LoVo (cell line): Measurements from ENCODE around the gene HCFC1.

Experiments
- DNase-seq: peaks from one replicate; pipeline ENCODE4 v3.0.0-alpha.2; 2016; ENCODE audit warnings: low spot score

The HCFC1 gene

DNA sequence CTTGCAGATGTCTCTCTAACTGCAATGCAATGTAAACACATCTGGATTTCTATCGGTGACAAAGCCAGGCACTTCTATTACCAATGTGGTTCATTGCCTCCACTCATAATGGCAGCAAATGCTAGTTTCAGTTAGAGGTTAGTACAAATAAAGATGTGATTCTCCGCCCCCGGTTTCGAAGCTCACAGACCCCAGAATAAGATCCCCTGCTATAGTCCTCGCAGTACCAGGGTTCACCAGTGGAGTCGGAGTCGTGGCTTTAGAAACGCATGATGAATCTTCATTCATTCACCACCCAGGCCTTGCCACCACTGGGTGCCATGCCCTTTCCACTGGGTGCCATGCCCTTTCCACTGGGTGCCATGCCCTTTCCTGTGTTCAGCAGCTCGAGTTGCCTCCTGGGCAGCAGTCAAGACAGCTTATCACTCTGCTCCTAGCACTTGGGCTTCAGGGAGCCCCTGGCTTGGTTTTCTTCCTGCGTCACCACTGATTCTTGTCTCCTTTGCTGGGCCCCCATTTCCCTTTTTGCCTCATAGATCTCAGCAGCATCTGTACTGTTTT lies 33.3 kb downstream of the HCFC1 start:
- DNase-seq, result no peak

DNA sequence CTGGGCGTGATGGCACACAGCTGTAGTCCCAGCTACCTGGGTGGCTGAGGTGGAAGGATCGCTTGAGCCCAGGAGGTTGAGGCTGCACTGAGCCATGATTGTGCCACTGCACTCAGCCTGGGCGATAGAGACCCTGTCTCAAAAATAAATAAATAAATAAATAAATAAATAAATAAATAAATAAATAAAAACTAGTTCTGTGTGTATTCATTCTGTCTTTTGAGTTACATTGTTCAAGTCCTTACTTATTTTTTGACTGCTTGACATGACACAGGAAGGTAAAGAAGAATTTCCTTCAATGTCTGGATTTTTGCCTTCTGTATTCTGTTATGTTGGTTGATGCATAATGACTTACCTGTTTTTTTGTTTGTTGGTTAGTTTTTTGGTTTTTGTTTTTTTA lies 34.6 kb downstream of the HCFC1 start:
- DNase-seq, result no peak

DNA sequence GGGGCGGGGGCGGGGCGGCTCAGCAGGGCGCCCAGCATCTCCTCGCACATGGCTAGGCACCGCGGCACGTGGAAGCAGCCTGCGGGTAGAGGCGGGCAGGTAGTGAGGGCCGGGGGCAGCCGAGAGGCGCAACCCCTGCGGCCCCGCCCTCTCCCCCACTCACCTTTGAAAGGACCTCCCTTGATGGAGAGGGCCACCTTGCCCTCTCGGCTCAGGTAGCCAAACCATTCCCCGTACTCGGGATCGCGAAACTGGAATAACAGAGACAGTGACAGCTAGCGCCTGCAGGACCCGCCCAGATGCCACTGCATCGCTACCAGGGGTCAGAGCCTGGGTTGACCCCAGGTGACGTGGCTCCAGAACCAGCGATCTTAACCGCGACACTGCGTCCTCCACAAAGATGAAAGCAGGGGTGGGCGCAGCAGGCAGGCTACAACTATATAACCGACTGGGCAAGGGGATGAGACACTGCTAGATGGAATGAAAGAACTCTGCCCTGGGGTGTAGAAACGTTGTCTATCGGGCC lies 36.2 kb downstream of the HCFC1 start:
- no peak for DNase-seq

DNA sequence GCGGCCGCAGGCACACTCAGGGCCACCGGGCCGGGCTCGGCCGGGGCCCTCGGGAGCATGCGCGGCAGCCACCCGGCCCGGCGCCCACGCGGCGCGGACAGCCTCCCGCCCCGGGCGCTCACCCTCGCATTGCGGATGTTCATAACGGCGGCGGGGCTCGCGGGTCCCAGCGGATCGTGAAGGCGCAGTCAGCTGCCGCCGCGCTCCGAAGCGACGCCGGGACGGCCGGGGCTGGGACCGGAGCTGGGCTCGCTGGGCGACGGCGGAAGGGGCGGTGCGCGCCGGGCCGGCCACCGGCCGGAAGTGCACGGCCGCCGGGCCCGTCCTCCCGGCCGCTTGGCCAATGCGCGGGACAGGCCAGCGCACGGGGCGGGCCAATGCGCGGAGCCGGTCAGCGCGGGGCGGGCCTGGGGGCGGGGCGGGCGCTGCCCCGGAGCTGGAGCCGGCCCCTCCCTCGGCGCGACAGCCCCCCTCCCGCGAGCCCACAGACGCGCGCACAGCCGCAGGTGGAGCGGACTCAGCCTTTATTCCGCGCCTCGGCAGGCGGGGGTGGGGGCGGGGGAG lies 36.8 kb downstream of the HCFC1 start, which contains the start of gene NAA10:
Gene NAA10 (minus strand): TSS at position 276 of the 564 bp plus-strand sequence. CDS start 133 bp downstream, at position 143.
- peak; percentile 74 for DNase-seq

DNA sequence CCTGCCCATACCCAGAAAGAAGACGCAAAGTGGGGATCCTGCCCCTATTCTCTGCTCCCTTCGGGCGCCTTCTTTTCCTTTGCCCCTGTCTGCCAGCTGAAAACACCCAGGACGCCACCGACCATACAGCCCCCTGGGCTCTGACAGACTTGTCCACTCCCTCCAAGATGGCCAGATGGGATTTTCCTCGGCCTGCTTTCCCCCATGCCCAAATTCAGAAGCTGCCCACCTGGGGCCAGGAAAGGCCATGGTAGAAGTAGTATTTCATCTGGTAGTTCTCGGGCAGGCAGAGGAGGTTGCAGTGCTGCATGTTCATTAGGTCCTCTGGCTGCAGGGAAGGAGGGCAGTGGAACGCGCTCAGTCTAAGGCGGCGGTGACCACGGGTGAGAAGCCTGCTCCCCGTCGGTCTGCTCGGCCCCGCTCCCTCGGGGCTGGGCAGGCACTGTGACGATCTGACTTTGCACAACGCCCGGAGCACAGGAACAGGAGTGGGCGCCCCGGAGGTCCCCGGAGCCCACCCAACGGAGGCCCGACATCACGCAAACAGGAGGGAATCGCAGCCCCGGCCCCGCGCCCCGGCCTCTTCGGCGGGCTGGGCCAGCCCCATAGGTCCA lies 37.4 kb downstream of the HCFC1 start:
- no peak for DNase-seq

- DNase-seq, result no peak
Observed at GRCh38 chrX:153933748-153934147, 37.9 kb downstream of the HCFC1 start.

DNA sequence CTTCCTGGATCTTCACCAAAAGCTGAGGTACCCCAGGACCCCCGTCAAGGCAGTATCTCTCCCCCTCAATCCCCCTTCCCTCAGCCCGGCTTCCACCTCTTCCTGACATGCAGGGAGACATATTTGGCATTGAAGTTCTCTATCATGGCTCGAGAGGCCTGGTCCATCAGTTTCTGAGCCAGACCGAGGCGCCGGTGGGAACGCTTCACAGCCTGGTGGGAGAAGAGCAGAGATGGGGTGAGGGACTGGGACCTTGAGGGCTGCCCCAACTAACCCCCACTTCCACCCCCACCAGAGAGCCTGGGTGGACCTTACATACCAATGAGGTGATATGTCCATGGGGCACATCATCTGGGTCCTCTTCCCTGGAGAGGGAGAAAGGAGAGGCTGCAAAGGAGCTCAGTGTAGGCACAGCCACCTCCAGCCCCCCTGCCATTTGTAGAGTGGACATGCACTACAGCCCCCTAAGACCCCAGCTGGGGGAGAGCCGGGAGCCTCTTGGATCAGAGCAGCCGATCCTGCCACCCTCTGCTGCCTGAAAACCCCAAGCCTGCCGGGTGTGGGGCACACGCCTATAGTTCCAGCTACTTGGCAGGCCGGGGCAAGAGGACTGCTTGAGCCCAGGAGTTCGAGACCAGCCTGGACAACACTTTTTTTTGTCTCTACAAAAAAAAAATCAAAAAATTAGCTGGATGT lies 39.2 kb downstream of the HCFC1 start:
- no peak for DNase-seq

DNA sequence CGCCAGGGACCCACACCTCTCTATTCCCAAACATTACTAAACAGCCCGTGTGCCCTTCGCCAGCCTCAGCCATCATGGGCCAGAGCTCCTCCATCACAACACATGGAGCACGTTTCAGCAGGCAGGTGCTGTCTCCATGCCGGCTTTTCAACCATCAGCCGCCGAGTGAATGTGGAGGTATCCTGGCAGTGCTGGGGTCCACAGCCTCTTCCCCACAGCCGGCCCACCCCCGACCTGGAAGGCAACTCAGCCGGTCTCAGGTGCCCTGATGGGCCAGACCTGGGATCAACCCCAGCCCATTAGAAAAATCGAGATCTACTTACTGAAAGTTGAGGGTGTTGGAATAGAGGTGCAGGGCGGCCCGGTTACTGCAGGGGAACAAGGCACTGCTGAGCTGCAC lies 39.9 kb downstream of the HCFC1 start:
- no peak for DNase-seq

DNA sequence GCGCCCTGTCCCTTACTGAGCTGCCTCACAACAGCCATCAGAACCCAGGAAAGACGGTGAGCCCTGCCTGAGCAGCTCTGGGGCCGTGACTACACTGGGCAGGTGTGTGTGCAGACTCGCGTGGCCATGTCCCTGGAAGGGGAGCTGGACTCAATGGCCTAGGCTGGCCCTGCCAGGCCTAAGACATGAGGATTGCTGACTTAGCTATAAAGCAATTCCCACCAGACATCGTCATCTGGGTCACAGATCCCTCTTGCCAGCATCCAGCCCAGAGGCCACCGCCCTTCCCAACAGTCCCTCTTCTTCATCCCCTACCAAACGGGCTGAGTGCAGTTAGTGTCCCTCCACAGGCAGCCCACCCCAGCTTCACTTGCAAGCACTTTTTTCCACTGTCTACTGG lies 40.5 kb downstream of the HCFC1 start:
- DNase-seq, result no peak

- no peak for DNase-seq
Observed at GRCh38 chrX:153930011-153930910, 41.4 kb downstream of the HCFC1 start.

DNA sequence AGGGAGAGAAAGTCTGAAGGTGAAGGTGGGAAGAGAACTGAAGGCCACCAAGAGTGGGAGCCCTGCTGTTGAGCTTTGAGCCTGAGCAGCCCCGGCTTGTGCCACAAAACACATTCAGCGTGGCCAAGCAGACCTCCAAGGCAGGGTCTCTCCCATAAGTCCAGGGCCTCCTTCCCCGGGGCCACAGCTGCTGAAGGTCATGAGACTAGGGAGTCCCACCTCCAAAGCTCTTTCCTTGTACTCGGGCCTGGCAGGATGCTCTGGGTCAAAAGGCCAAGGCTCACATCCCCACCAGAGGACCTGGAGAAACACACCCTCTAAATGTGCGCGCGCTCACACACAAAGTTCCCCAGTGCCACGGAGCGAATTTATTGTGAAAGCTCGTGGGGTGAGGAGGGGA lies 42.0 kb downstream of the HCFC1 start:
- DNase-seq, result no peak

GRCh38 chrX:153928846-153929245 lies 42.8 kb downstream of the HCFC1 start:
- DNase-seq, result no peak

- DNase-seq, result peak; percentile 92
Observed at GRCh38 chrX:153927922-153928760, 43.5 kb downstream of the HCFC1 start.

DNA sequence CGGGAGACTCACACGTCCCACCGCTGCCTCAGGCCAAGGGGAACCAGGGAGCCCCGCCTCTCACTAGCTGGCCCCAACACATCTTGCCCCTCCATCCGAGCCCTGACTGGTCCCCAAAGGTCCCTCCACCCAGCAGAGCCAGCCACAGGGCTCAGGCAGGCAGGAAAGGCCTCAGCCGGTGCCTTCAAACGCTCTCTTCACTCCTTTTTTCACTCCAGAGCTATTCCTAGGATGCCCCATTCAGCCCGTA lies 44.0 kb downstream of the HCFC1 start:
- no peak for DNase-seq

DNA sequence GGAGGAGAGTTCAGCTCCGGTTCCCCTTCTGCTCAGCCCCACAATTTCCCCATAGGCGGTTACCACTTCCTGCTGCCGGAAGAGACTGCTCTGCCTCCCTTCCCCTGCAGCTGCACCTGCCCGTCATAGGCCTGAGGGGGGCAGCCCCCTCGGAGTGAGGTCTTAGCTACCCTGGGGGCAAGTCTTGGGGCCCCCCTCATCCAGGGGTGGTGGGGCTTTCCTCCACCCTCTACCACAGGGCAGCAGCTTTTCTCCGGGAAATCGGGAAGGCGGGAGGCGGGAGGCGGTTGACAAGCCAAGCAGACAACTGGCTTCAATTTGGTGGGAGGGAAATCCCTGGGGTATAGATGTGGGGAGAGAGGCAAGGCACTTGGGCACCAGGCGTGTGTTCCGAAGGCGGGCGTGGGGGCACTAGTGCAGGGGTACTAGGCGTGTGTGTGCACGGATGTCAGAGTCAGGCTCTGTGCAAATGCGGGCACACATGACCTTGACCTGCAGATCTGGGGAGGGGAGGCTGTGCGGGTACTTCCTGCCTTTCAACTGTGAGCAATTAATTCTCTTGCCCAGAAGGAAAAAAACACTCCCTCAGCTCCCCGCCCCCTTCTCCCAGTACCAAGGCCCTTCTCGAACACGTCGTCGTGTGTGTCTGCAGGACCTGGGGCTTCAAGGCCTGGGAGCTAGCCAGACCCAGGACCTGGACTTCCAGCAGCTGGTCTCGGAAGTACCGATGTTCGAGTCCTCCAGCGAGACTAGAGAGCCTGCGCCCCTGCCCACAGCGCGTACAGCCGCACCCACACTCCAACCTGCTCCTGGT lies 44.6 kb downstream of the HCFC1 start:
- DNase-seq, result no peak

- no peak for DNase-seq
Observed at GRCh38 chrX:153926552-153926857, 45.1 kb downstream of the HCFC1 start.

GRCh38 chrX:153925739-153926551 lies 45.7 kb downstream of the HCFC1 start, which contains the start of gene ARHGAP4:
ARHGAP4 (minus strand) TSS chrX:153926264; CDS start chrX:153926202, 62 bp downstream.
- no peak for DNase-seq

- no peak for DNase-seq
Observed at GRCh38 chrX:153925387-153925738, 46.3 kb downstream of the HCFC1 start.

GRCh38 chrX:153924149-153924861 lies 47.3 kb downstream of the HCFC1 start:
- DNase-seq, result no peak
